Type B pancreatic cell (in vitro differentiated cells): ENCODE data around the gene TP73. TPM values are rescaled to one million over a fixed set of nuclear protein-coding genes. Genes with fewer than 3 reads are reported as not detected.

Source experiments
- DNase-seq: peaks from one replicate; pipeline ENCODE4 v3.0.0; 2021; ENCODE audit warnings: mixed read lengths; ENCODE audit not compliant: unreplicated experiment; ENCODE audit errors: extremely low spot score
- H3K27ac Mint-ChIP-seq: 2 replicates; pipeline ENCODE4 v1.8.0; 2021; ENCODE audit warnings: mild to moderate bottlenecking, mixed read lengths
- H3K27me3 Mint-ChIP-seq: 2 replicates; pipeline ENCODE4 v1.8.0; 2021; ENCODE audit warnings: mixed read lengths
- H3K36me3 Mint-ChIP-seq: 2 replicates; pipeline ENCODE4 v1.8.0; 2021; ENCODE audit warnings: mixed read lengths
- H3K4me1 Mint-ChIP-seq: one replicate; pipeline ENCODE4 v1.8.0; 2021; ENCODE audit warnings: mixed read lengths; ENCODE audit not compliant: unreplicated experiment
- H3K4me3 Mint-ChIP-seq: 2 replicates; pipeline ENCODE4 v1.8.0; 2021; ENCODE audit warnings: mild to moderate bottlenecking, mixed read lengths
- H3K9me3 Mint-ChIP-seq: 2 replicates; pipeline ENCODE4 v1.8.0; 2021; ENCODE audit warnings: mixed read lengths
- total RNA-seq: library from RNA; stranded (reverse); gene quantifications from 2 replicates; pipeline ENCODE4 v1.2.1, GENCODE V29; 2021; ENCODE audit warnings: low replicate concordance
- TF ChIP-seq, protein P1 (sequence below): fragments of 200-600 bp; sonication (generic); conservative IDR thresholded peaks from 2 replicates; pipeline ENCODE4 v1.5.0; 2021; ENCODE audit warnings: antibody characterized with exemption, mild to moderate bottlenecking

The TP73 gene
- total RNA-seq, 1 donor from 2014 or later = 1.6 TPM

- Mint-ChIP-seq H3K27me3 (peaks cover 8% of the 10 kb centered on the region), H3K9me3 (no peaks in the 10 kb centered on the region)
Observed at GRCh38 chr1:3685906-3686305, 33.6 kb downstream of the TP73 start.

DNA sequence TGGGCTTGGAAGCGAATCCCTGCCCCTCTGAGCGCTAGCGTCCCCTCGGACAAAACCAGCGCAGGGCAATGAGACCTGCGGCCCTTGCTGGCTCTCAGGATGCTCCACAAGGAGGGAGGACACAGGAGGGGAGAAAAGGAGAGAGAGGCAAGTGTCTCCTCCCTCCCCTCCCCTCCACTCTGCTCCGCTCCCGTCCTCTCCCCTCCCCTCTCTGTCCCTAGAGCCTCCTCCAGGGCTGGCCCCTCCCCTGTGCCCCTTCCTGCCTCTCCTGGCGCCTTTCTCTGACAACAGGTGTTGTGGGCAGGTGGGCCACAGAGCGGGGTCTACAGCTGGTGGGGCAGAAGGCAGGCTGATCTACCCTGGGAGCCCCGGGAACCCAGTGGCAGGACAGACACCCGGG is 35.2 kb downstream of the TP73 start:
- TF ChIP-seq, protein P1, sequence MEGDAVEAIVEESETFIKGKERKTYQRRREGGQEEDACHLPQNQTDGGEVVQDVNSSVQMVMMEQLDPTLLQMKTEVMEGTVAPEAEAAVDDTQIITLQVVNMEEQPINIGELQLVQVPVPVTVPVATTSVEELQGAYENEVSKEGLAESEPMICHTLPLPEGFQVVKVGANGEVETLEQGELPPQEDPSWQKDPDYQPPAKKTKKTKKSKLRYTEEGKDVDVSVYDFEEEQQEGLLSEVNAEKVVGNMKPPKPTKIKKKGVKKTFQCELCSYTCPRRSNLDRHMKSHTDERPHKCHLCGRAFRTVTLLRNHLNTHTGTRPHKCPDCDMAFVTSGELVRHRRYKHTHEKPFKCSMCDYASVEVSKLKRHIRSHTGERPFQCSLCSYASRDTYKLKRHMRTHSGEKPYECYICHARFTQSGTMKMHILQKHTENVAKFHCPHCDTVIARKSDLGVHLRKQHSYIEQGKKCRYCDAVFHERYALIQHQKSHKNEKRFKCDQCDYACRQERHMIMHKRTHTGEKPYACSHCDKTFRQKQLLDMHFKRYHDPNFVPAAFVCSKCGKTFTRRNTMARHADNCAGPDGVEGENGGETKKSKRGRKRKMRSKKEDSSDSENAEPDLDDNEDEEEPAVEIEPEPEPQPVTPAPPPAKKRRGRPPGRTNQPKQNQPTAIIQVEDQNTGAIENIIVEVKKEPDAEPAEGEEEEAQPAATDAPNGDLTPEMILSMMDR = no peak
- H3K27ac Mint-ChIP-seq = no peak overlapping the region
- DNase-seq = no peak
- peaks cover 12% of the 10 kb centered on the region for H3K27me3 Mint-ChIP-seq
- no peaks in the 10 kb centered on the region for H3K9me3 Mint-ChIP-seq
- no peak overlapping the region for H3K4me3 Mint-ChIP-seq
- peaks cover 7% of the 10 kb centered on the region for H3K4me1 Mint-ChIP-seq
- no peaks in the 10 kb centered on the region for H3K36me3 Mint-ChIP-seq

More at GRCh38 chr1:3685906-3686305, 33.6 kb downstream of the TP73 start:
- Mint-ChIP-seq H3K4me1 (peaks cover 7% of the 10 kb centered on the region), H3K4me3 (no peak overlapping the region), H3K27ac (no peak overlapping the region), H3K36me3 (no peaks in the 10 kb centered on the region)
- TF ChIP-seq, protein P1 = no peak
- DNase-seq = no peak

GRCh38 chr1:3688356-3689137 is 36.2 kb downstream of the TP73 start:
- Mint-ChIP-seq H3K4me1 (peaks cover 4% of the 10 kb centered on the region), H3K4me3 (no peak overlapping the region), H3K27ac (no peak overlapping the region), H3K36me3 (no peaks in the 10 kb centered on the region), H3K27me3 (peaks cover 6% of the 10 kb centered on the region), H3K9me3 (no peaks in the 10 kb centered on the region)
- TF ChIP-seq, protein P1 = no peak
- DNase-seq = no peak

- no peak overlapping the region for H3K27ac Mint-ChIP-seq
- H3K36me3 Mint-ChIP-seq = no peaks in the 10 kb centered on the region
- DNase-seq = no peak
- H3K27me3 Mint-ChIP-seq = peaks cover 5% of the 10 kb centered on the region
- H3K4me1 Mint-ChIP-seq = peaks cover 4% of the 10 kb centered on the region
- TF ChIP-seq, protein P1 = no peak
- H3K9me3 Mint-ChIP-seq = no peaks in the 10 kb centered on the region
- H3K4me3 Mint-ChIP-seq = no peak overlapping the region
Observed at GRCh38 chr1:3689138-3689750, 36.9 kb downstream of the TP73 start.

DNA sequence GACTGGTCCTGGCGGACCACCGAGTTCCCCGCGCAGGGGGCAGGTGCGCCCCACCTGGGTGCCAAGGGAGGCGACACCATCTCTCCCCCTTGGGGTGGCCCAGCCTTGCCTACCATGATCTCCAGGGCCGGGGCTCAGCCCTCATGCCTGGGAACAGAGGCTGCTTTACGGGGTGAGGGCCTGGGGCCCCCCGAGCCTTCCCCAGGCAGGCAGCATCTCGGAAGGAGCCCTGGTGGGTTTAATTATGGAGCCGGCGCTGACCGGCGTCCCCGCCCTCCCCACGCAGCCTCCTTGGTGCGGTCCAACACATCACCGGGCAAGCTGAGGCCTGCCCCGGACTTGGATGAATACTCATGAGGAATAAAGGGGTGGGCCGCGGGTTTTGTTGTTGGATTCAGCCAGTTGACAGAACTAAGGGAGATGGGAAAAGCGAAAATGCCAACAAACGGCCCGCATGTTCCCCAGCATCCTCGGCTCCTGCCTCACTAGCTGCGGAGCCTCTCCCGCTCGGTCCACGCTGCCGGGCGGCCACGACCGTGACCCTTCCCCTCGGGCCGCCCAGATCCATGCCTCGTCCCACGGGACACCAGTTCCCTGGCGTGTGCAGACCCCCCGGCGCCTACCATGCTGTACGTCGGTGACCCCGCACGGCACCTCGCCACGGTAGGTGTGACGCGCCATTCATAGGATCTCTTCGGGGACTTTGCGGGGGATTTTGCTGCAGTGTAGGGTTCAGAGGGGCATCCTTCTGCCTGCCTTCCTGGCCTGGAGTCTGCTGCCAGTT is 38.2 kb downstream of the TP73 start:
- DNase-seq = no peak
- Mint-ChIP-seq H3K9me3 (no peaks in the 10 kb centered on the region), H3K4me1 (peaks cover 4% of the 10 kb centered on the region), H3K27me3 (peaks cover 5% of the 10 kb centered on the region), H3K27ac (no peak overlapping the region), H3K36me3 (no peaks in the 10 kb centered on the region), H3K4me3 (no peak overlapping the region)
- TF ChIP-seq, protein P1 = no peak
